NT2/D1 (cell line): Measurements from ENCODE around the gene DCTN3.

Experiments used
- DNase-seq: peaks from one replicate; pipeline ENCODE4 v3.0.0-alpha.2; 2011; ENCODE audit warnings: low read depth, low spot score
- H3K27me3 ChIP-seq: 2 replicates; pipeline ENCODE4 v1.6.0; 2011; ENCODE audit warnings: mild to moderate bottlenecking; ENCODE audit not compliant: insufficient read length, insufficient read depth
- H3K36me3 ChIP-seq: 2 replicates; pipeline ENCODE4 v1.6.1; 2011; ENCODE audit warnings: mild to moderate bottlenecking, low read length, mixed read lengths; ENCODE audit not compliant: insufficient read depth, insufficient read length
- H3K4me1 ChIP-seq: 2 replicates; pipeline ENCODE4 v1.5.1; 2011; ENCODE audit not compliant: insufficient read depth, insufficient read length
- H3K4me3 ChIP-seq: 2 replicates; pipeline ENCODE4 v1.5.1; 2011; ENCODE audit warnings: low read depth; ENCODE audit not compliant: insufficient read length
- H3K9ac ChIP-seq: 2 replicates; pipeline ENCODE4 v1.6.0; 2011; ENCODE audit warnings: low read depth; ENCODE audit not compliant: insufficient read length
- H3K9me3 ChIP-seq: 2 replicates; pipeline ENCODE4 v1.5.1; 2011; ENCODE audit warnings: mild to moderate bottlenecking, low read length; ENCODE audit not compliant: insufficient read depth
- SUZ12 ChIP-seq: IDR thresholded peaks from 2 replicates; pipeline ENCODE4 v1.6.1; 2011; ENCODE audit not compliant: insufficient read length, insufficient read depth; ENCODE audit errors: extremely low read depth
- YY1 ChIP-seq: IDR thresholded peaks from 2 replicates; pipeline ENCODE4 v1.6.1; 2011; ENCODE audit not compliant: insufficient read length, insufficient read depth
- ZNF274 ChIP-seq: IDR thresholded peaks from 2 replicates; pipeline ENCODE4 v1.6.1; 2011; ENCODE audit warnings: mild to moderate bottlenecking, low read depth, low read length

The DCTN3 gene

GRCh38 chr9:34568133-34568532 lies 52.2 kb downstream of the DCTN3 start:
- no peak overlapping the region for H3K4me3 ChIP-seq
- H3K36me3 ChIP-seq: peaks cover 6% of the 10 kb centered on the region
- H3K9ac ChIP-seq: no peak overlapping the region
- no peaks in the 10 kb centered on the region for H3K9me3 ChIP-seq
- DNase-seq: no peak
- TF ChIP-seq SUZ12 (no peak), ZNF274 (no peak), YY1 (no peak)
- no peaks in the 10 kb centered on the region for H3K27me3 ChIP-seq
- peaks cover 21% of the 10 kb centered on the region for H3K4me1 ChIP-seq

GRCh38 chr9:34566972-34567371 lies 53.3 kb downstream of the DCTN3 start:
- H3K27me3 ChIP-seq: no peaks in the 10 kb centered on the region
- H3K9ac ChIP-seq: no peak overlapping the region
- TF ChIP-seq YY1: no peak
- TF ChIP-seq SUZ12: no peak
- TF ChIP-seq ZNF274: no peak
- H3K36me3 ChIP-seq: peaks cover 12% of the 10 kb centered on the region
- no peak for DNase-seq
- H3K4me1 ChIP-seq: peaks cover 20% of the 10 kb centered on the region
- H3K4me3 ChIP-seq: no peak overlapping the region
- H3K9me3 ChIP-seq: peaks cover 9% of the 10 kb centered on the region; the same call in 1 of the 2 replicates

GRCh38 chr9:34566322-34566721 lies 54.0 kb downstream of the DCTN3 start:
- Histone ChIP-seq H3K36me3 (peaks cover 12% of the 10 kb centered on the region), H3K9me3 (peaks cover 10% of the 10 kb centered on the region; the same call in 1 of the 2 replicates), H3K9ac (no peak overlapping the region), H3K4me3 (no peak overlapping the region), H3K27me3 (no peaks in the 10 kb centered on the region), H3K4me1 (peaks cover 20% of the 10 kb centered on the region)
- no peak for TF ChIP-seq SUZ12
- no peak for TF ChIP-seq ZNF274
- no peak for TF ChIP-seq YY1
- DNase-seq: no peak

DNA sequence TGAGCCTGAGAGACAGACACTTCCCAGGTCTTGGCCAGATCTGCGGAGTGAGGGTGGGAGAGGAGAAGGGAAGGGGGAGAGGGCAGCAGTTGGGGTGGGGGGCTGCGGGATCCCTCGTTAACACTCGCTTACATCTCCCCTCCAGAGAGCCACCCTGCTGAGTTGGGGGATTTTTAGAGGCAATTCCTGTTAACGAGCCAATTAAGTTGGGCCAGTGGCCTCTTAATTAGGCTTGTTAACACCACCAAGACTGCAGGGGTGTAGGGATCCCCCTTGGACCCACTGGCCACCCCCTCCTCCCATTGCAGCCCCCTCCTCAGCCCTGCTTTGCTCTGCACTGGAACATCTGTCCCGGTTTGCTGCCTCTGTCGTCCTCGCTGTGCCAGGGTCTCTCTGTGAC lies 54.4 kb downstream of the DCTN3 start:
- H3K27me3 ChIP-seq: no peaks in the 10 kb centered on the region
- H3K4me3 ChIP-seq: no peak overlapping the region
- peaks cover 18% of the 10 kb centered on the region for H3K4me1 ChIP-seq
- TF ChIP-seq YY1 (no peak), ZNF274 (no peak), SUZ12 (no peak)
- no peak for DNase-seq
- no peak overlapping the region for H3K9ac ChIP-seq
- peaks cover 12% of the 10 kb centered on the region for H3K36me3 ChIP-seq
- peaks cover 10% of the 10 kb centered on the region; the same call in 1 of the 2 replicates for H3K9me3 ChIP-seq

GRCh38 chr9:34564617-34565016 lies 55.7 kb downstream of the DCTN3 start:
- Histone ChIP-seq H3K9me3 (peaks cover 10% of the 10 kb centered on the region; the same call in 1 of the 2 replicates), H3K9ac (no peak overlapping the region), H3K27me3 (no peaks in the 10 kb centered on the region), H3K4me1 (peaks cover 22% of the 10 kb centered on the region), H3K36me3 (peaks cover 12% of the 10 kb centered on the region), H3K4me3 (no peak overlapping the region)
- TF ChIP-seq ZNF274 (no peak), YY1 (no peak), SUZ12 (no peak)
- no peak for DNase-seq
